Measurements from ENCODE around the gene SPATA3.

GRCh38 chr2:231052494-231053451 is 56.9 kb downstream of the SPATA3 start:
- TF ChIP-seq CTCF (IDR thresholded peaks at IDR 0.05) (peak; percentile 74 to 94 (median 91)), POLR2A (IDR thresholded peaks at IDR 0.05) (no peak)
